Measurements from ENCODE around the gene DHRS9.

DNA sequence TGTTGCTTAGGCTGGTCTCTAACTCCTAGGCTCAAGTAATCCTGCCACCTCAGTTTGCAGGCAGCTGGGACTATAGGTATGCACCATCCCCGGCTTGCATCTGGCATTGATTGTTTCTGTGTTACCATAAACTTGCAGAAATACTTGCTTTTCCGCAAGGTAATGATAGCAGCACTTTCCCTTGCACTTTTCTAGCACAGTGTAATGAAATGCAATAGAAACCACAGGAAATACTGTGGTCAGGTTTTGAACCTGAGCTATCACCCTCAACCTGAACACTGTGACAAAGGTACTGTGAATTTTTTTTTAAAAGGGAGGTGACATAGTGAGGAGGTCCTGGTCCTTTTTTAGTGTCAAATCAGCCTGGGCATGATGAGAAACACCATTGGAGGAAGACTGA lies 38.3 kb downstream of the DHRS9 start:
- TF ChIP-seq POLR2AphosphoS5 (IDR thresholded peaks at IDR 0.05), result peak in 1 of 3 donors; percentile 59
- TF ChIP-seq, protein P1, sequence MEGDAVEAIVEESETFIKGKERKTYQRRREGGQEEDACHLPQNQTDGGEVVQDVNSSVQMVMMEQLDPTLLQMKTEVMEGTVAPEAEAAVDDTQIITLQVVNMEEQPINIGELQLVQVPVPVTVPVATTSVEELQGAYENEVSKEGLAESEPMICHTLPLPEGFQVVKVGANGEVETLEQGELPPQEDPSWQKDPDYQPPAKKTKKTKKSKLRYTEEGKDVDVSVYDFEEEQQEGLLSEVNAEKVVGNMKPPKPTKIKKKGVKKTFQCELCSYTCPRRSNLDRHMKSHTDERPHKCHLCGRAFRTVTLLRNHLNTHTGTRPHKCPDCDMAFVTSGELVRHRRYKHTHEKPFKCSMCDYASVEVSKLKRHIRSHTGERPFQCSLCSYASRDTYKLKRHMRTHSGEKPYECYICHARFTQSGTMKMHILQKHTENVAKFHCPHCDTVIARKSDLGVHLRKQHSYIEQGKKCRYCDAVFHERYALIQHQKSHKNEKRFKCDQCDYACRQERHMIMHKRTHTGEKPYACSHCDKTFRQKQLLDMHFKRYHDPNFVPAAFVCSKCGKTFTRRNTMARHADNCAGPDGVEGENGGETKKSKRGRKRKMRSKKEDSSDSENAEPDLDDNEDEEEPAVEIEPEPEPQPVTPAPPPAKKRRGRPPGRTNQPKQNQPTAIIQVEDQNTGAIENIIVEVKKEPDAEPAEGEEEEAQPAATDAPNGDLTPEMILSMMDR (IDR thresholded peaks at IDR 0.05 in 8 of 11, conservative IDR thresholded peaks at IDR 0.05 in 3 of 11), result no peak
- TF ChIP-seq POLR2A (IDR thresholded peaks at IDR 0.05), result no peak
